Stimulated activated effector memory CD8-positive, alpha-beta T cell treated with anti-CD3 and anti-CD28 coated beads, Interleukin-12 subunit alpha, Interleukin-12 subunit beta, amount 100 ng/mL, for 72 hours (primary cell): ENCODE data around the gene DOLK.

Source experiments
- ATAC-seq: fragments of 150-1000 bp; cut with Tn5 transposase; 2 replicates; pipeline ENCODE4 v1.10.0; 2021
- DNase-seq, 2 donors: peaks; one replicate each; pipeline ENCODE4 v3.0.0; 2021 to 2022; ENCODE audit warnings: low spot score in 2 of 2
- H3K27ac Mint-ChIP-seq: one replicate; pipeline ENCODE4 v1.8.0; 2022; ENCODE audit warnings: mild to moderate bottlenecking, mixed read lengths
- H3K36me3 Mint-ChIP-seq: one replicate; pipeline ENCODE4 v1.8.0; 2022; ENCODE audit warnings: mild to moderate bottlenecking, mixed read lengths
- H3K4me1 Mint-ChIP-seq: one replicate; pipeline ENCODE4 v1.8.0; 2022; ENCODE audit warnings: mixed read lengths
- H3K4me3 Mint-ChIP-seq: one replicate; pipeline ENCODE4 v1.8.0; 2022; ENCODE audit warnings: mild to moderate bottlenecking, mixed read lengths
- H3K9me3 Mint-ChIP-seq: one replicate; pipeline ENCODE4 v1.8.0; 2022; ENCODE audit warnings: mixed read lengths

The DOLK gene

GRCh38 chr9:128917151-128917849 is 30.1 kb downstream of the DOLK start:
- DNase-seq: no peak

GRCh38 chr9:128916745-128917144 is 30.7 kb downstream of the DOLK start:
- no peak for DNase-seq
- ATAC-seq: no peak
- H3K9me3 Mint-ChIP-seq: no peaks in the 10 kb centered on the region
- no peak overlapping the region for H3K27ac Mint-ChIP-seq
- peaks cover 52% of the 10 kb centered on the region for H3K36me3 Mint-ChIP-seq
- no peak overlapping the region for H3K4me3 Mint-ChIP-seq
- H3K4me1 Mint-ChIP-seq: peaks cover 20% of the 10 kb centered on the region

More at GRCh38 chr9:128917151-128917849, 30.1 kb downstream of the DOLK start:
- H3K9me3 Mint-ChIP-seq: no peaks in the 10 kb centered on the region
- H3K36me3 Mint-ChIP-seq: peaks cover 53% of the 10 kb centered on the region
- no peak for ATAC-seq
- H3K4me3 Mint-ChIP-seq: no peak overlapping the region
- H3K27ac Mint-ChIP-seq: no peak overlapping the region
- peaks cover 18% of the 10 kb centered on the region for H3K4me1 Mint-ChIP-seq

DNA sequence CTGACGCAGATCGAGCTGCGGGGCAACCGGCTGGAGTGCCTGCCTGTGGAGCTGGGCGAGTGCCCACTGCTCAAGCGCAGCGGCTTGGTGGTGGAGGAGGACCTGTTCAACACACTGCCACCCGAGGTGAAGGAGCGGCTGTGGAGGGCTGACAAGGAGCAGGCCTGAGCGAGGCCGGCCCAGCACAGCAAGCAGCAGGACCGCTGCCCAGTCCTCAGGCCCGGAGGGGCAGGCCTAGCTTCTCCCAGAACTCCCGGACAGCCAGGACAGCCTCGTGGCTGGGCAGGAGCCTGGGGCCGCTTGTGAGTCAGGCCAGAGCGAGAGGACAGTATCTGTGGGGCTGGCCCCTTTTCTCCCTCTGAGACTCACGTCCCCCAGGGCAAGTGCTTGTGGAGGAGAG is 31.2 kb downstream of the DOLK start:
- Mint-ChIP-seq H3K4me1 (peaks cover 23% of the 10 kb centered on the region), H3K4me3 (no peak overlapping the region), H3K9me3 (no peaks in the 10 kb centered on the region), H3K36me3 (peaks cover 46% of the 10 kb centered on the region), H3K27ac (no peak overlapping the region)
- ATAC-seq (no peak), DNase-seq (no peak)

DNA sequence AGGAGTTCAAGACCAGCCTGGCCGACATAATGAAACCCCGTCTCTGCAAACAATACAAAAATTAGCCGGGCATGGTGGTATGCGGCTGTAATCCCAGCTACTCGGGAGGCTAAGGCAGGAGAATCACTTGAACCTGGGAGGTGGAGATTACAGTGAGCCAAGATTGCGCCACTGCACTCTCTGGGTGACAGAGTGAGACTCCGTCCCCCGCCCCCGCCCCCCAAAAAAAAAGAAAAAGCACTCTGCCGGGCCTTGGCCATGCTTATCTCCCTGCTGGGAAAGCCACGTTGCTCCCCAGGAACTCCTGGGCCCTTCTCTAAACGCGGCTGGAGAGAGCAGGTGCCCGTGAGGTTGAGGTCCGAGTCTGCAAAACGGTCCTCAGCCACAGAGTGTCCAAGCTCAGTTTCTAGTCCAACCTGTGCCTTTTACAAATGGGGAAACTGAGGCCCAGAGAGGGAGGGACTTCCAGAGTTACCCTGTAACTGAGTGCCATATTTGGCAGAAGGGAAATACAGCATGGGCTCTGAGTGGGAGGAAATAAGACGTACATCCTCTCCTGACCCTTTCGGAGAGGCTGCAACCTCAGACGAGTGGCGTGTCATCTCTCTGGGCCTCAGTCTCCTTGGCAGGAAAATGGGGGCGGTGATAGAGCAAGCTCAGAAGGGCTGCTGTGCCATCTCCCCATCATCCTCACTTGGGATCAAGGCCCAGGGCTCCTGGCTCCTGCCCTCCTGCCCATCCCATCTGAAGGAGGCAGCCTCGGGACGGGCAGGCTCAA is 33.2 kb downstream of the DOLK start:
- Mint-ChIP-seq H3K36me3 (peaks cover 54% of the 10 kb centered on the region), H3K9me3 (no peaks in the 10 kb centered on the region), H3K27ac (peak overlapping the region; percentile 92), H3K4me1 (peaks cover 39% of the 10 kb centered on the region), H3K4me3 (no peak overlapping the region)
- ATAC-seq (peak; percentile 38), DNase-seq (no peak)

GRCh38 chr9:128913048-128913900 is 34.1 kb downstream of the DOLK start:
- ATAC-seq (no peak), DNase-seq (no peak)
- Mint-ChIP-seq H3K27ac (peak overlapping the region; percentile 92), H3K36me3 (peaks cover 55% of the 10 kb centered on the region), H3K4me1 (peaks cover 45% of the 10 kb centered on the region), H3K4me3 (peak overlapping the region; percentile 11), H3K9me3 (no peaks in the 10 kb centered on the region)

DNA sequence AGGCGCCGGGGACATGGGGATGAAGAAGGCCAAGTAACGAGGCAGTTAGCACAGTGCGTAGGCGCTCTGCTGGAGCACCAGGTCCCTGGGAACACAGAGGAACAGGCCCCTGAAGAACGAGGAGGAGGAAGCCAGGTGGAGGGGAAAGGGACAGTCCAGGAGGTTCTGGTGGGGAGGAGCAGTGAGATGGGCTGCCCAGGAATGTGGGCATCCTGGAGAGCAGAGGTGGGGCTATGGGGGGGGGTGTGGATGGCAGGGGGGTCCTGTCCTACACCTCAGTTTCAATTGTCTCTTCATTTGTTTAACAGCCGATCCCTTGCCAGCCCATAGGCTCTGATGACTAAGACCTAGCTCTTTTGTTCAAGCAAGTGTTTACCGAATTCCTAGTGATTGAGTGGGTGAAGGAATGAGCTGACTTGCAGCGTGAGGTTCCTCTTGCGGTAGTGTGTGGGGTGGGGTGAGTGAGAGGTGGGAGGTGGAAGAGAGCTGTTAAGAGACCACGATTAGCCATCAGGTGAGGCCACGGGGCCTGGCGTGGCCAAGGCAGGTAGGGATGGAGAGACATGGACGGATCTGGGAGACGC is 35.0 kb downstream of the DOLK start:
- Mint-ChIP-seq H3K27ac (peak overlapping the region; percentile 92), H3K4me3 (peak overlapping the region; percentile 11), H3K9me3 (no peaks in the 10 kb centered on the region), H3K36me3 (peaks cover 53% of the 10 kb centered on the region), H3K4me1 (peaks cover 48% of the 10 kb centered on the region)
- DNase-seq (no peak), ATAC-seq (peak; percentile 55)

GRCh38 chr9:128911529-128912035 is 35.8 kb downstream of the DOLK start:
- no peaks in the 10 kb centered on the region for H3K9me3 Mint-ChIP-seq
- H3K36me3 Mint-ChIP-seq: peaks cover 47% of the 10 kb centered on the region
- peaks cover 49% of the 10 kb centered on the region for H3K4me1 Mint-ChIP-seq
- no peak for ATAC-seq
- no peak for DNase-seq
- no peak overlapping the region for H3K4me3 Mint-ChIP-seq
- H3K27ac Mint-ChIP-seq: peak overlapping the region; percentile 92

DNA sequence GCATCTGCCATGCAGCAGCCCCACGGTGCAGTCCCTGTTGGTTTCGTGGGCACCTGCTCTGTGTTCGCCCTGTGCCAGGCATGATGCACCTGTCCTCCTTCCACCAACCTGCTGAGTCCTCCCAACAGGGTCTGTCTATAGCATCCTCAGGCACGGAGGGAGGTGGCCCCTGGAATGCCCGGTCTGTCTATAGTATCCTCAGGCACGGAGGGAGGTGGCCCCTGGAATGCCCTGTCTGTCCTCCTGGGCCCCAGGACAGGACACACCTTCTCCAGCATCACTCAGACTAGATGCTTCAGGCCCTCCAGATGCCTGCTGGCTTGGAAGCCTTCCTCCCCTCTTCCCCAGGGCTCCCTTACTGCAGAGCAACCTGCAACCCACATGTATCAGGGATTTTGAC is 36.5 kb downstream of the DOLK start:
- Mint-ChIP-seq H3K4me3 (no peak overlapping the region), H3K27ac (peak overlapping the region; percentile 92), H3K4me1 (peaks cover 49% of the 10 kb centered on the region), H3K9me3 (no peaks in the 10 kb centered on the region), H3K36me3 (peaks cover 43% of the 10 kb centered on the region)
- ATAC-seq (no peak), DNase-seq (no peak)

- ATAC-seq (no peak), DNase-seq (no peak)
- H3K27ac Mint-ChIP-seq: peak overlapping the region; percentile 83
- peaks cover 37% of the 10 kb centered on the region for H3K36me3 Mint-ChIP-seq
- no peak overlapping the region for H3K4me3 Mint-ChIP-seq
- H3K9me3 Mint-ChIP-seq: no peaks in the 10 kb centered on the region
- H3K4me1 Mint-ChIP-seq: peaks cover 49% of the 10 kb centered on the region
These were observed 37.5 kb downstream of the DOLK start for GRCh38 chr9:128909859-128910258.

DNA sequence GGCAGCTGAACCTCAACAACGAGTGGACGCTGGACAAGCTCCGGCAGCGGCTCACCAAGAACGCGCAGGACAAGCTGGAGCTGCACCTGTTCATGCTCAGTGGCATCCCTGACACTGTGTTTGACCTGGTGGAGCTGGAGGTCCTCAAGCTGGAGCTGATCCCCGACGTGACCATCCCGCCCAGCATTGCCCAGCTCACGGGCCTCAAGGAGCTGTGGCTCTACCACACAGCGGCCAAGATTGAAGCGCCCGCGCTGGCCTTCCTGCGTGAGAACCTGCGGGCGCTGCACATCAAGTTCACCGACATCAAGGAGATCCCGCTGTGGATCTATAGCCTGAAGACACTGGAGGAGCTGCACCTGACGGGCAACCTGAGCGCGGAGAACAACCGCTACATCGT is 39.0 kb downstream of the DOLK start:
- peaks cover 37% of the 10 kb centered on the region for H3K36me3 Mint-ChIP-seq
- no peak overlapping the region for H3K4me3 Mint-ChIP-seq
- peaks cover 57% of the 10 kb centered on the region for H3K4me1 Mint-ChIP-seq
- H3K9me3 Mint-ChIP-seq: no peaks in the 10 kb centered on the region
- DNase-seq (no peak), ATAC-seq (no peak)
- no peak overlapping the region for H3K27ac Mint-ChIP-seq

DNA sequence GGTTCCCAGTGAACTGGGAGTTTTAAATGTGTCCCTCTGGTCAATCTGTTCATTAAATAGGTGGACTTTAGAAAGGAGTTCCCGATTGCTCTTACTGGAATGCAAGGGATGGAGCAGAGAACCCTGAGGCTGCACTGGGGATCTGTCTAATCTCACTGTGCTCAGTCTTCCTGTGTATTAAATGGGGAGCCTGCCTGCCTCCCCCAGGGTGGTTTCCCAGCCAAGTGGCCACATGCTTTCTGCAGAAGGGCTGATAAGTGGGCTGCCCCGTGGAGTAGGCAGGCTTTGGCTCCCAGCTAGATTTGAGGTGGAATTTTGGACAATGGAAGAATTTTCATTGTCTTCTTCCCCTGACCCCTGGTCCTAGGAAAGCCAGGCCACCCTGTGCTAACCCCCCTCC is 40.7 kb downstream of the DOLK start:
- peak overlapping the region; percentile 83 for H3K27ac Mint-ChIP-seq

GRCh38 chr9:128905964-128906363 is 41.4 kb downstream of the DOLK start:
- Mint-ChIP-seq H3K36me3 (peaks cover 27% of the 10 kb centered on the region), H3K4me3 (no peak overlapping the region), H3K4me1 (peaks cover 53% of the 10 kb centered on the region)

More for the DNA sequence above, 40.7 kb downstream of the DOLK start:
- peaks cover 27% of the 10 kb centered on the region for H3K36me3 Mint-ChIP-seq
- H3K4me1 Mint-ChIP-seq: peaks cover 57% of the 10 kb centered on the region
- no peak overlapping the region for H3K4me3 Mint-ChIP-seq
- ATAC-seq (no peak), DNase-seq (no peak)
- H3K9me3 Mint-ChIP-seq: no peaks in the 10 kb centered on the region

DNA sequence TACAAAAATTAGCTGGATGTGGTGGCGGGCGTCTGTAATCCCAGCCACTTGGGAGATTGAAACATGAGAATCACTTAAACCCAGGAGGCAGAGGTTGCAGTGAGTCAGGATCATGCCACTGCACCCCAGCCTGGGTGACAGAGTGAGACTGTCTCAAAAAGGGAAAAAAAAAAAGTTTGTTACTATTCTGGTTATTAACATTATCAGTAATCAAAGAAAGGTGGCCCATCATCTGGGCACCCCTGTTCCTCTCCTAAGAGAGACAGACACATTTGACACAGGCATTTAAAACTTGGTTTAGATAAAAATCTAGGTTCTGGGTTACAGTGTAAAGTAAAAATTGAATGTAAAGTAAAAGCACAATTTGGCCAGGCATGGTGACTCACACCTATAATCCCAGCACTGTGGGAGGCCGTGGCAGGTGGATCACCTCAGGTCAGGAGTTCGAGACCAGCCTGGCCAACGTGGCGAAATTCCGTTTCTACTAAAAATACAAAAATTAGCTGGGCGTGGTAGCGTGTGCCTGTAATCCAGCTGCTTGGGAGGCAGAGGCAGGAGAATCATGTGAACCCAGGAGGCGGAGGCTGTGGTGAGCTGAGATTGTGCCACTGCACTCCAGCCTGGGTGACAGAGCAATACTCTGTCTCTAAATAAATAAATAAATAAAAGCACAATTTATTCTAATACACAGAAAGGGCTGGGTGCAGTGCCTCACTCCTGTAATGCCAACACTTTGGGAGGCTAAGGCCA is 43.4 kb downstream of the DOLK start:
- ATAC-seq: no peak

More at GRCh38 chr9:128905964-128906363, 41.4 kb downstream of the DOLK start:
- ATAC-seq: no peak
- no peak for DNase-seq
- Mint-ChIP-seq H3K9me3 (no peaks in the 10 kb centered on the region), H3K27ac (peak overlapping the region; percentile 68)

DNA sequence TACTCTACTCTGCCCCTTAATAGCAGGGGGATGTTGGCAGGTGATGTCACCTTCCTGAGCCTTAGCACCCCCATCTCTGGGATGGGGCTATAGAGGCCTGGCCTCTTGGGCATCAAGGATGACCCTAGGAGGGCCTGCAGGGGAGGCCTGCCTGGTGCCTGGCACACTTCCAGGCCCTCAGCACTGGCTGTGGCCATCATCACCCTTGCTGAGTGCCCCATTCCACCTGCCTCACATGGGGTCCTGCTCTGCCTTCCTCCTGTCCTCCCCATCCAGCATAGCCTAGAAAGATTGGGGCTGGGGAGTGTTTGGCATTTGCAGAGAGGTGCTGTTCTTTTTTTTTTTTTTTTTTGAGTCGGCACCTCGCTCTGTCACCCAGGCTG is 44.3 kb downstream of the DOLK start:
- ATAC-seq: no peak
- Mint-ChIP-seq H3K4me3 (peak overlapping the region; percentile 63), H3K4me1 (peaks cover 58% of the 10 kb centered on the region), H3K9me3 (no peaks in the 10 kb centered on the region), H3K27ac (peak overlapping the region; percentile 90), H3K36me3 (peaks cover 13% of the 10 kb centered on the region)
- no peak for DNase-seq

More for the DNA sequence above, 43.4 kb downstream of the DOLK start:
- DNase-seq: no peak
- H3K4me1 Mint-ChIP-seq: peaks cover 52% of the 10 kb centered on the region
- no peaks in the 10 kb centered on the region for H3K9me3 Mint-ChIP-seq
- H3K27ac Mint-ChIP-seq: peak overlapping the region; percentile 64
- H3K36me3 Mint-ChIP-seq: peaks cover 17% of the 10 kb centered on the region
- no peak overlapping the region for H3K4me3 Mint-ChIP-seq
